K562 treated with DMSO at 1 percent for 24 hours (cell line): Measurements from ENCODE around the gene NRM. TPM values are rescaled to one million over a fixed set of nuclear protein-coding genes. Genes with fewer than 3 reads are reported as not detected.

ENCODE experiments used
- total RNA-seq: library from RNA; unstranded; fragments of 300-600 nt; gene quantifications from 2 replicates; pipeline ENCODE4 v1.2.3, GENCODE V29; 2022; ENCODE audit warnings: low read depth; ENCODE audit not compliant: insufficient read depth

Gene NRM
- total RNA-seq, result 30.7 and 32.7 TPM in 2 replicates

DNA sequence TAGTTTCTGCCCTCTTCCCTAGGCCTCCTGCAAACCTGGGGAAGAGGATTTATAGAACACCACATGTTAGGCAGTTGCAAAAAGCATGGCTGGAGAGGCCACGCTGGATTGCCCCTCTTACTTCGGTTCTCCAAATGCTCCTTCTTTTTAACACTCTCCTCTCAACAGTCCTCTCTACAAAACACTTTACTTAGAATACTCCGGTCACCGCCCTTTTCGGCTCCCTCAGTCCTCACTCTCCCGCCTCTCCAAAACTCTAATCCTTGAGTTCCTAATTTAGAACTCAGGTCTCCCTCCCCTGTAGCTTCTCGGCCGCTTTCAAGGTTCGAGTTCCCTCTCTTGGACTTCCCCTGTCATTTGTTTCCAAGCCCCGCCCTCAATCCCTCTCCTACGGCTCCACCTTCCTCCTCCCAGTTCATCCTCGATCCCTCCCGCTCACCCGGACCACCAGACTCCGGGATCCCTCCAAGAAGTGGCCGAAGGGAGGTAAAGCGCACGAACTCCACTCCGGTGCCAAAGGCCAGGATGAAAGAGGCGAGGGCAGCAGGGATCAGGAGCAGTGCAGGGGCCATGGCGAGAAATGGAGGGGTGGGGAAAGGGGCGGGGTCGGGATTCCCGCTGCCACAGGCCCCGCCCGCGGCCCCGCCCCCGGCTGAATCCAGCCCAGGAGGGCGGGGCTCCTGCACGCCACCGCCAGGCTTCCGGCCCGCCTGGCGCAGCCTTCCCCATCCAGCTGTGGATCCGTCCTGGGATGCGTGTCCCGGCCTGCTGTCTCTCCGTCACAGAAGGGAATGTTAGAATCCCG, at the start of gene NRM:
Gene NRM (minus strand): TSS at position 582 of the 805 bp plus-strand sequence. CDS start 10 bp downstream, at position 572.

GRCh38 chr6:30719791-30720737, 29.3 kb upstream of the NRM start, which contains the start of gene TUBB:
TSS of gene TUBB (plus strand) at chr6:30720352. CDS start at chr6:30720507, 155 bp downstream.

GRCh38 chr6:30717129-30717844, 26.5 kb upstream of the NRM start, which contains the start of gene MDC1:
TSS of gene MDC1 (minus strand) at chr6:30717281. CDS start at chr6:30715175, 2,106 bp downstream.

DNA sequence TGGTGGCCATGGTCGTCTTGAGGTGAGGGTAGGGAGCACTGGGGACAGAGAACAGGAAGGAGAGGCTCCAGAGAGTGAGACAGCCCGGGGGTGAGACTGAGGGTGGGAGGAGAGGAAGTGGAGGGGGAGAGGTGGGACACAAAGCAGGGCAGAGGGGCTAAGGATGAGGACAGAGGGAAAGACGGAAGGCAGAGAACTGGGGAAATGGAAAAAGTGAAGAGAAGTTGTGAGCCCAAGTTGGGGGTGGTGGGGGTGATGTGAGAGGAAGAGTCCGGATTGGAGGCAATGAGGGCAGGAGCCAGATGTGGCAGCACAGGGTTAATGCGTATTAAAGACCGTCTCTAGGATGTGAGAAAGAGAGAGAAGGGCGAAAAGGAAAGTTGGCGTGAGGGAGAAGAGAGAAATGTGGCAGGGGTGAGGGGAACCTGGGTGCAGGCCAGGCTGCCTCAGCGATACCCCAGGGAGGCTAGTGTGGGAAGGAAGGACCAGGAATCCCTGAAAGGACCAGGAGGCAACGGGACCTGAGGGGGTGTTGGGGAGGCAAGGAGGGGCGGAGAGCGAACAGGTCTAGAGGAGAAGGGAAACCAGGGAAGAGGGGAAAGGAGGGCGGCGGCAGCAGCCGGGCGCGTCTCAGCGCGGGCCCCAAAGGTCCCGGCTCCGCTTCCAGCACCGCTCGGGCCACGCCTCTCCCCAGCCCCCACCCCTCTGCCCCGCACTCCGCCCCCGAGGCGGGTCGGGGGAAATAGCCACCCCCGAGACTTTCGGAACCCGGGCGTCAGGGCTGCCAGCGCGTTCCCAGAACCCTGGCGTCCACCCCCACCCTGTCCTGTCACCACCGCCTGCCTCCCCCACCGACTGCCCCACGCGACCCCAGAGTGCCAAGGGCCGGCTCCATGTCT, 4.5 kb downstream of the NRM start, which contains the start of gene PPP1R18:
Gene PPP1R18 (minus strand): TSS at position 637 of the 899 bp plus-strand sequence. CDS start 627 bp downstream, at position 10.

GRCh38 chr6:30672445-30673253, 18.1 kb downstream of the NRM start, which contains the start of gene DHX16:
TSS of gene DHX16 (minus strand) at chr6:30673006. CDS start at chr6:30672841, 165 bp downstream.

GRCh38 chr6:30646450-30647241, 44.1 kb downstream of the NRM start, which contains the start of gene C6orf136:
TSS of gene C6orf136 (plus strand) at chr6:30647133. CDS start at chr6:30647232, 99 bp downstream.

Other genes with a start within 250 kb of the NRM start
- gene HLA-E, start 201.5 kb downstream of the NRM start, total RNA-seq, result 146 and 147 TPM in 2 replicates
- gene GNL1, start 134.5 kb downstream of the NRM start, total RNA-seq, result 76.2 and 79.9 TPM in 2 replicates
- gene PRR3, start 133.7 kb downstream of the NRM start, total RNA-seq, result 14.6 and 16.6 TPM in 2 replicates
- gene ABCF1, start 119.5 kb downstream of the NRM start, total RNA-seq, result 119 and 123 TPM in 2 replicates
- 26.3 and 30.3 TPM in 2 replicates for gene PPP1R10, start 73.7 kb downstream of the NRM start, total RNA-seq
- gene MRPS18B, start 73.1 kb downstream of the NRM start, total RNA-seq, result 89.5 and 94.7 TPM in 2 replicates
- gene ATAT1, start 64.1 kb downstream of the NRM start, total RNA-seq, result 1.4 and 2.2 TPM in 2 replicates
- 37.5 and 39.4 TPM in 2 replicates for gene C6orf136, start 43.9 kb downstream of the NRM start, total RNA-seq
- 65.7 and 68.2 TPM in 2 replicates for gene DHX16, start 18.0 kb downstream of the NRM start, total RNA-seq
- 145 and 155 TPM in 2 replicates for gene PPP1R18, start 4.3 kb downstream of the NRM start, total RNA-seq
- 64.8 and 67.6 TPM in 2 replicates for gene MDC1, start 26.3 kb upstream of the NRM start, total RNA-seq
- 1,630 and 1,662 TPM in 2 replicates for gene TUBB, start 29.4 kb upstream of the NRM start, total RNA-seq
- 309 and 334 TPM in 2 replicates for gene FLOT1, start 51.7 kb upstream of the NRM start, total RNA-seq
- 187 and 201 TPM in 2 replicates for gene IER3, start 53.6 kb upstream of the NRM start, total RNA-seq
- gene DDR1, start 193.5 kb upstream of the NRM start, total RNA-seq, result 79.0 and 87.6 TPM in 2 replicates
- gene GTF2H4, start 217.2 kb upstream of the NRM start, total RNA-seq, result 43.0 and 44.3 TPM in 2 replicates
- gene VARS2, start 223.3 kb upstream of the NRM start, total RNA-seq, result 59.2 and 63.7 TPM in 2 replicates
- not detected in 2 replicates for gene SFTA2, start 241.2 kb upstream of the NRM start, total RNA-seq
- 0.05 TPM in 1 of 2 replicates, not detected in the other for gene MUCL3, start 250.0 kb upstream of the NRM start, total RNA-seq